ENCODE measurements around the gene EVA1C. TPM values are rescaled to one million over a fixed set of nuclear protein-coding genes. Genes with fewer than 3 reads are reported as not detected.

Gene EVA1C
- total RNA-seq, 1 experiment from 2014 or later = 29.3 TPM

DNA sequence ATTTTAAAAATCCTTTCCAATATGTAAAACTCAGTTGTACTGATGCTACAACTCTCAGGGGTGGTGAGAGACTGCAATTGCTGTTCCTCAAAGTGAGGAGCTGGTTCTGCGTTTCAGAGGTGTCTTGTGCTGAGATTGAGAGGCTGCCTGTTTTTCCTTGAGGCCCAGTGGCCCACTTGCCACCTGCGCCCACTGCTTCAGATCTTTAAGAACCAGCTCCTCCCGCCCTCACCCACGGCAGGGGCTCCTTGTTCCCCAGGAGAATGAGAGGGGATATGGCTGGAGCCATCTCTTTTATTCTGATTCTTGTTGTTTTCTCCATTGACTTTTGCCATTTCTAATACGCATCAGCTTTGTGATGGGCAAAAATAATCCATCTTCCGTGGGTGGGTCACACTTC is 45.5 kb downstream of the EVA1C start:
- POLR2A ChIA-PET = no interaction called here
- peak overlapping the region in 1 of 2 experiments; percentile 10; a peak in 1 of 4 replicates for H3K4me3 ChIP-seq (replicated peaks in 1 of 2; ENCODE audit: low read depth in 1 of 2, low read length in 2 of 2)
- RAD21 ChIA-PET (ENCODE audit: low non-redundant PET in 1 of 2, low total read pairs in 2 of 2, uncharacterized antibody in 2 of 2, unreplicated experiment in 2 of 2) = no interaction called here
- H3K27ac ChIP-seq (ENCODE audit: low read depth, low read length) = peak overlapping the region; percentile 73
- H3K79me2 ChIP-seq (ENCODE audit: insufficient read depth, low read length) = peaks cover 59% of the 10 kb centered on the region
- H2AFZ ChIP-seq (ENCODE audit: low read depth, low read length, poor library complexity, severe bottlenecking) = no peak overlapping the region
- peaks cover 0 to 49% of the 10 kb centered on the region in 2 experiments; a peak in 3 of 4 replicates for H3K36me3 ChIP-seq (ENCODE audit: control insufficient read depth in 1 of 2, insufficient read depth in 2 of 2, low read length in 2 of 2)
- ATAC-seq = no peak
- no TSS peak for BruUV-seq (replicated peaks)
- H3K27me3 ChIP-seq (ENCODE audit: insufficient read depth, low read length) = no peaks in the 10 kb centered on the region
- CTCF ChIA-PET = no interaction called here
- intact Hi-C loops (cut with micrococcal nuclease) = no loop called here
- TF ChIP-seq RAD21 (IDR thresholded peaks at IDR 0.05; ENCODE audit: low read depth) = no peak
- TF ChIP-seq YY1 (IDR thresholded peaks at IDR 0.05; ENCODE audit: extremely low read depth, insufficient replicate concordance, low read depth, low read length) = no peak
- TF ChIP-seq ELF1 (IDR thresholded peaks at IDR 0.05; ENCODE audit: borderline replicate concordance, low read depth) = no peak
- no peak for TF ChIP-seq SRF (IDR thresholded peaks at IDR 0.05; ENCODE audit: low read depth)
- TF ChIP-seq ZBTB33 (IDR thresholded peaks at IDR 0.05; ENCODE audit: extremely low read depth, insufficient replicate concordance, low read length) = no peak
- no peak for TF ChIP-seq REST (IDR thresholded peaks at IDR 0.05; ENCODE audit: low read depth)
- no peak for TF ChIP-seq EZH2 (IDR thresholded peaks at IDR 0.05)
- no peak for TF ChIP-seq CBX3 (IDR thresholded peaks at IDR 0.05; ENCODE audit: low read depth)
- TF ChIP-seq, protein P1, sequence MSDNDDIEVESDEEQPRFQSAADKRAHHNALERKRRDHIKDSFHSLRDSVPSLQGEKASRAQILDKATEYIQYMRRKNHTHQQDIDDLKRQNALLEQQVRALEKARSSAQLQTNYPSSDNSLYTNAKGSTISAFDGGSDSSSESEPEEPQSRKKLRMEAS (IDR thresholded peaks at IDR 0.05) = no peak
- TF ChIP-seq, protein P2, sequence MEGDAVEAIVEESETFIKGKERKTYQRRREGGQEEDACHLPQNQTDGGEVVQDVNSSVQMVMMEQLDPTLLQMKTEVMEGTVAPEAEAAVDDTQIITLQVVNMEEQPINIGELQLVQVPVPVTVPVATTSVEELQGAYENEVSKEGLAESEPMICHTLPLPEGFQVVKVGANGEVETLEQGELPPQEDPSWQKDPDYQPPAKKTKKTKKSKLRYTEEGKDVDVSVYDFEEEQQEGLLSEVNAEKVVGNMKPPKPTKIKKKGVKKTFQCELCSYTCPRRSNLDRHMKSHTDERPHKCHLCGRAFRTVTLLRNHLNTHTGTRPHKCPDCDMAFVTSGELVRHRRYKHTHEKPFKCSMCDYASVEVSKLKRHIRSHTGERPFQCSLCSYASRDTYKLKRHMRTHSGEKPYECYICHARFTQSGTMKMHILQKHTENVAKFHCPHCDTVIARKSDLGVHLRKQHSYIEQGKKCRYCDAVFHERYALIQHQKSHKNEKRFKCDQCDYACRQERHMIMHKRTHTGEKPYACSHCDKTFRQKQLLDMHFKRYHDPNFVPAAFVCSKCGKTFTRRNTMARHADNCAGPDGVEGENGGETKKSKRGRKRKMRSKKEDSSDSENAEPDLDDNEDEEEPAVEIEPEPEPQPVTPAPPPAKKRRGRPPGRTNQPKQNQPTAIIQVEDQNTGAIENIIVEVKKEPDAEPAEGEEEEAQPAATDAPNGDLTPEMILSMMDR (IDR thresholded peaks at IDR 0.05 in 2 of 3, conservative IDR thresholded peaks at IDR 0.05 in 1 of 3; ENCODE audit: borderline replicate concordance in 1 of 3, insufficient read depth in 1 of 3, low read depth in 2 of 3, low read length in 2 of 3) = no peak
- TF ChIP-seq ZFX (IDR thresholded peaks at IDR 0.05) = no peak
- no peak for TF ChIP-seq ZNF274 (IDR thresholded peaks at IDR 0.05; ENCODE audit: low read depth, low read length)
- no peak for TF ChIP-seq CEBPB (IDR thresholded peaks at IDR 0.05; ENCODE audit: low read depth)
- no peak for TF ChIP-seq JUND (IDR thresholded peaks at IDR 0.05)
- TF ChIP-seq SP1 (IDR thresholded peaks at IDR 0.05; ENCODE audit: low read depth) = no peak
- TF ChIP-seq SIN3A (IDR thresholded peaks at IDR 0.05; ENCODE audit: low read depth) = no peak
- no peak for TF ChIP-seq POLR2AphosphoS5 (IDR thresholded peaks at IDR 0.05; ENCODE audit: low read depth, low read length)
- TF ChIP-seq EZH2phosphoT487 (IDR thresholded peaks at IDR 0.05; ENCODE audit: borderline replicate concordance) = no peak
- TF ChIP-seq, protein P3, sequence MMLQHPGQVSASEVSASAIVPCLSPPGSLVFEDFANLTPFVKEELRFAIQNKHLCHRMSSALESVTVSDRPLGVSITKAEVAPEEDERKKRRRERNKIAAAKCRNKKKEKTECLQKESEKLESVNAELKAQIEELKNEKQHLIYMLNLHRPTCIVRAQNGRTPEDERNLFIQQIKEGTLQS (IDR thresholded peaks at IDR 0.05) = no peak
- peak overlapping the region; percentile 19 for H3K9ac ChIP-seq (ENCODE audit: low read length)
- H3K9me3 ChIP-seq (ENCODE audit: control insufficient read depth in 1 of 2, insufficient read depth in 1 of 2, low read depth in 1 of 2, low read length in 2 of 2) = no peaks in the 10 kb centered on the region
- no peak for DNase-seq (ENCODE audit: low read depth, low spot score)
- H3K9me2 ChIP-seq (ENCODE audit: insufficient read depth) = no peaks in the 10 kb centered on the region
- H4K20me1 ChIP-seq (ENCODE audit: insufficient read depth) = no peaks in the 10 kb centered on the region
- H3K4me2 ChIP-seq (ENCODE audit: low read length) = peak overlapping the region; percentile 55
- peaks cover 59 to 60% of the 10 kb centered on the region in 2 experiments for H3K4me1 ChIP-seq (ENCODE audit: control insufficient read depth in 1 of 2, insufficient read depth in 2 of 2, low read length in 2 of 2)

Measured in HCT116 (cell line).